C4-2B (cell line): ENCODE results near the gene UTF1.

Experiments used
- H3K27ac ChIP-seq: fragments of 450-650 bp; 2 replicates; pipeline ENCODE4 v1.5.1; 2017
- ZFX ChIP-seq: fragments of 450-650 bp; IDR thresholded peaks from 2 replicates; pipeline ENCODE4 v1.6.1; 2017
- TF ChIP-seq, protein P1 (sequence below): fragments of 450-650 bp; conservative IDR thresholded peaks from 2 replicates; pipeline ENCODE4 v1.5.1; 2017; ENCODE audit warnings: mild to moderate bottlenecking

UTF1 gene

DNA sequence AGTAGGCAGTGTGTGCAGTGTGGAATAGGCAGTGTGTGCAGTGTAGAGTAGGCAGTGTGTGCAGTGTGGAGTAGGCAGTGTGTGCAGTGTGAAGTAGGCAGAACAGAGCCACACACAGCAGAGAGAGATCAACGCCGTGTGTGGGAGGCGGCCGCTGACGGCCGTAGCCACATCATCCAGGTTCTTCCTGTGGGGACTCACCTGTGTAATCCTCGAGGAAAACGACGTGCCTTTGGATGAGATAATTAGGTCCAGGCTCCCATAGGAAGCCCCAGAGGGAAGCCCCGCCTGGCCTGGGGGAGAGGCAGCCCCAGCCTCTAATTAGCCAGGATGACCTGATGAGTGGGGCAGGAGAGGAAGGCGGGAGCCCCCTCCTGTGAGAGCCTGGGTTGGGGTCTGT is 44.6 kb upstream of the UTF1 start:
- no peak overlapping the region for H3K27ac ChIP-seq
- TF ChIP-seq, protein P1, sequence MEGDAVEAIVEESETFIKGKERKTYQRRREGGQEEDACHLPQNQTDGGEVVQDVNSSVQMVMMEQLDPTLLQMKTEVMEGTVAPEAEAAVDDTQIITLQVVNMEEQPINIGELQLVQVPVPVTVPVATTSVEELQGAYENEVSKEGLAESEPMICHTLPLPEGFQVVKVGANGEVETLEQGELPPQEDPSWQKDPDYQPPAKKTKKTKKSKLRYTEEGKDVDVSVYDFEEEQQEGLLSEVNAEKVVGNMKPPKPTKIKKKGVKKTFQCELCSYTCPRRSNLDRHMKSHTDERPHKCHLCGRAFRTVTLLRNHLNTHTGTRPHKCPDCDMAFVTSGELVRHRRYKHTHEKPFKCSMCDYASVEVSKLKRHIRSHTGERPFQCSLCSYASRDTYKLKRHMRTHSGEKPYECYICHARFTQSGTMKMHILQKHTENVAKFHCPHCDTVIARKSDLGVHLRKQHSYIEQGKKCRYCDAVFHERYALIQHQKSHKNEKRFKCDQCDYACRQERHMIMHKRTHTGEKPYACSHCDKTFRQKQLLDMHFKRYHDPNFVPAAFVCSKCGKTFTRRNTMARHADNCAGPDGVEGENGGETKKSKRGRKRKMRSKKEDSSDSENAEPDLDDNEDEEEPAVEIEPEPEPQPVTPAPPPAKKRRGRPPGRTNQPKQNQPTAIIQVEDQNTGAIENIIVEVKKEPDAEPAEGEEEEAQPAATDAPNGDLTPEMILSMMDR = no peak
- no peak for TF ChIP-seq ZFX

DNA sequence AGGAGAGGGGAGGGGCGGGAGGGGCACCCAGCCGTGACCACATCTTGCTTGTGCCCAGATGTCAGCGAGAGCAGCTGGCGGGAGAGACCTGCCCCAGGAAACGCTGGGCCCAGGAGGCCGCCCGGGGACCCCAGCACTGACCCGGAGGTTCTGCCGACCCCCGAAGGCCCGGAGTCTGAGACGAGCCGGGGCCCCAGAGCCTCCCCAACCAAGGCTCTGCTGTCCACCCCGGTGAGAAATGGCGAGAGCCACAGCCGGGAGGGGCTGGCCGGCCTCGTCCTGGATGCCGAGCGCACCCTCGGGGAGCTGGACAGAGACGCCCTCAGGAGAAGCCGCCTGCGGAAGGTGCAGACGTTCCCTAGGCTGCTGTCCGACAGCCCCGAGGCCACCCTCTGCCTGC is 44.1 kb upstream of the UTF1 start:
- no peak for TF ChIP-seq ZFX
- TF ChIP-seq, protein P1 = no peak
- H3K27ac ChIP-seq = no peak overlapping the region

DNA sequence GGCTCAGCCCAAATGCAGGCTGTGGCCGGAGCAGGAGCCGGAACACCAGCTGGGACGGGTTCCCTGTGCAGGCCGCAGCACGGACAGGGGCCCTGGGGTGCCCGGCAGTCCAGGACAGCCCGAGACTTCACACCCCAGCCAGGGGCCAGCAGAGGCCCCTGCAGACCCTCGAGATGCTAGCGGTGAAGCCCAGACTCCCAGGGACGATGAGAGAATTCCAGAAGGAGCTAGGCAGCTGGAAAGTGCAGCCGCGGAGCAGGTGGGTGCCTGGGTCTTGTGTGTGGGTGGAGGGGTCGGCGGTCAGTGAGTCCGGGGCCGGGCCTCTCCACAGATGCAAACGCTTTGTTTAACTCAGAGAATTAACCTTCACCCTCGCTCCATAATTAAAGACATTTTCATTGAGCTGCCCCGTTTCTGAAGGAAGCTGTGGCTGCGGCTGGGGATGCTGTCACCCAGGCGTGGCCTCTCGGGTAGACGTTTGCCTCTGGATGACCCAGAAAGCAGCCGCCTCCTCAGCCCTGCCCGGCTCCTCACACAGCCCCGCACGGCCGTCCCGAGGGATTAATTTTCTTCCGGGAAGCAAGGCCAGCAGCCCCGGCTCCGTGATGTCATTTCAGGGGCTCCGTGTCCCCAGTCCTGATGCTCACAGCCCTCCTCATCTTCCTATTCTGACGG is 43.5 kb upstream of the UTF1 start:
- TF ChIP-seq, protein P1 = no peak
- TF ChIP-seq ZFX = no peak
- H3K27ac ChIP-seq = no peak overlapping the region

DNA sequence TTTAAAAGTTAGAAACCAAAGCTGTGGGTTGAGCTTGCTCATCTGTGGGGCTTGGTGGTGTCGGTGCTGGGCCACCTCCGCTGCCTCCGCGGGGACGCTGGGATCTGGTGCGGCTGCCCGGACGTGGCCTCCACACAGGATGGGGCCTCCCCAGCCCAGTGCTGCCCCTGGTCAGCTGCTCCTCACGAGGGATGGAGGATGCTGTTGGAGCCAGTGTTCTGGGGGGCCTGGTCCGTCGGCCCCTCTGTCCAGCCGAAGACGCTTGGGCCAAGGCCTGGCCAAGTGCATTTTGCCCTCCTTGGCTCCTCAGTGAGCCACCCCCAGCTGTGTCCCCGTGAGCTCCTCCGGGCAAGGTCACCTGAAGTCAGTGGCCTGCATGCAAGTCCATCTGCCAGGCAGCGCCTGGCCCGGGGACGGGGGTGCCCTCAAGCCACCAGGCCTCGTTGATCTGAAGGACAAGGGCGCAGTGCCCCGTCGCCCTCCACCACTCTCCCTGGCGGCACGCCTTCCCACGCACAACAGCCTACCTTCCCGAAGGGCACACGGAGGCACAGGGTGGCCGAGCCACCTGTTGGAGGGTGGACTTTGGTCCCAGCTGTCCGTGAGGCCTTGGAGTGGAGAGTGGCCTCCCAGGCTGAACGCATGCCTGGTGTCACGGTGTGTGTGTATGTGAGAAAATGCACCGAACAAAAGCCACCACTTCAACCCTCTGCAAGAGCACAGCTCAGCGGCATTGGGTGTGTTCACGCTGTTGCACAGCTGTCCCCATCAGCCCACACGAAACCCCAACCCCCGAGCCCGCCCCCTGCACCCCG is 42.7 kb upstream of the UTF1 start:
- no peak overlapping the region for H3K27ac ChIP-seq
- TF ChIP-seq, protein P1 = no peak
- TF ChIP-seq ZFX = no peak

DNA sequence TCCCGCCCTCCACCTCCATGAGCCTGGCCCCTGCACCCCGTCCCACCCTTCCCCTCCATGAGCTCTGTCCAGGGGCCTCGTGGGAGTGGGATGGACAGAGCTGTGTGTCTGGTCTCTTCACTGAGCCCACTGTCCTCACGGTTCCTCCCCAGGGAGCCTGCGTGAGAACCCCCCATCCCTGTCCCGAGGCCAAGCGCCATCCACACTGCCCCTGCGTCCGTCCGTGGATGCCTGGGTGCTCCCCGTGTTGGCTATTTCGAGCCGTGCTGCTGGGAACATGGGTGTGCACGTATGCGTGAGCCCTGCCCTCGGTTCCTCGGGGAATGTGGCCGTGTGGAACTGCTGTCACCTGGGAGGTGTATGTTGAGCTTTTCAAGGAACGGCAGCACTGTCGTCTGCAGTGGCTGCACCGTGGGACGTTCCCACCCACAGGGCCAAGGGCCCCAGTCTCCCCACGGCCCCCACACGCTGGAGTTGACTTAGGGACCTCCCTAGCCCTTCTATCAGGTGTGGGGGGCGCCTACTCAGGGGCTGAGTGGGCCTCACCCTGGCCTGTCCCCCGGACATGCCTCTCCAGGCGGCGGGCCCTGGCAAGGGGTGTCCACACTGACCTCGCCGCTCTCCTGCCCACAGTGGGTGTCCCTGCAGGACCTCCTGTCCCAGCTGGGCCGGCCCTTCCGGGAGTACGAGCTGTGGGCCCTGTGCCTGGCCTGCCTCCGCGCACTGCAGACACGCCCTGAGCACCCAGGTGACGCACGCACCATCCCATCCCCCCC is 41.9 kb upstream of the UTF1 start:
- TF ChIP-seq ZFX = no peak
- TF ChIP-seq, protein P1 = no peak
- no peak overlapping the region for H3K27ac ChIP-seq

DNA sequence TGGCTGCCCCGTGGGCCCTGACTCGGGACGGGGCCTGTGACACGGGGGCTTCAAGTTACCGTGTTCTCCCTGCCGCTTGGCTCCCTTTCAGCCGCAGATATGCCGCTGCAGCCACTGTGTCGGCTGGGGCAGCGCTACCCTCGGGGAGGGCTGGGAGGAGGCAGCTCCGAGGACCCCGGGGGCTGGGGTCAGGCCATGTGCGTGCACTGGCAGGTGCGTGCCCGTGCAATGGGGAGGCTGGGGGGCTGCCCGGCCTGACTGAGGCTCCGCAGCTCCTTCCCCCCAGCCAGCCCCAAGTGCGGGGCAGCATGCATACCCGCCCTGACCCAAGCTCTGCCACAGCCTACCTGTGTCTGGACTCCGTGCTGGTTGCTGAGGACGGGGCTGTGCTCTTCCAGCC is 40.8 kb upstream of the UTF1 start:
- TF ChIP-seq, protein P1 = no peak
- TF ChIP-seq ZFX = no peak
- no peak overlapping the region for H3K27ac ChIP-seq

DNA sequence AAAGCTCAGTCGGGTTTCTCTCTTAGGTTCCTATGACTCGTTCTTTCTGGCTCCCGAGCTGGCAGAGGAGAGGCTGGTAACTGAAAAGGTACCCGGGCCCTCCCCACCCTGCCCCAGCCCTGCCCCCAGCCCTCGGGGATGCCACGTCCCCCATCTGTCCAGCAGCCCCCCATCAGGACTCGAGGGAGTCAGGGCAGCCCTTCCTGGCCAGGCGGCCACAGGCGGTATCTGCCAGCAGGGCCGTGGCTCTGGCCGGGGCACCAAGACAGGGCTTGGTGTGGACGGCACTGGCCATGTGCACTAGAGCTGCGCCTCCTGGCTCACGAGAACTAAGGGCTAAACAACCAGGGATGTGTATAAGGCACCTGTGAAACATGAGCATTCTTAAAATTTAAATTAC is 40.3 kb upstream of the UTF1 start:
- no peak overlapping the region for H3K27ac ChIP-seq
- no peak for TF ChIP-seq ZFX
- TF ChIP-seq, protein P1 = no peak
